Measurements from ENCODE around the gene SFR1.

DNA sequence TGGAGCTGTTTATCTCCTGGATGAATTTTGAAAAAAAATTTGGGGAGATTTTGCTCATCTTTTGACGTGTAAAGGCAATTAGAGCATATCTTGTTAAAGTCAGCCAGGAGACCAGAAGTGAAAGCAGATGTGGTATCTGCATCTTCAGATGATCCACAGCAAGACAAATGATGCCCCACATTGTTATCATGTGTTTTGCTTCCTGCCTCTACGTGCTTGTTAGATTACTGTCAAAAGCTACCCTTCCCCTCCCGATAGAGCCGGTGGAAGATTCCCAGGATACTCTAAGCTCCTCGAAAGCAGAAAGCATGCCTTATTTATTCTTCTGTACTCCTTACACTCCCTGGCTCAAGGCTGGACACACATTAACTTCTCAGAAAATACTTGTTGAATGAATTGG, 49.2 kb upstream of the SFR1 start:
- TF ChIP-seq EZH2 (IDR thresholded peaks at IDR 0.05; ENCODE audit: low read depth), result no peak
- TF ChIP-seq, protein P1, sequence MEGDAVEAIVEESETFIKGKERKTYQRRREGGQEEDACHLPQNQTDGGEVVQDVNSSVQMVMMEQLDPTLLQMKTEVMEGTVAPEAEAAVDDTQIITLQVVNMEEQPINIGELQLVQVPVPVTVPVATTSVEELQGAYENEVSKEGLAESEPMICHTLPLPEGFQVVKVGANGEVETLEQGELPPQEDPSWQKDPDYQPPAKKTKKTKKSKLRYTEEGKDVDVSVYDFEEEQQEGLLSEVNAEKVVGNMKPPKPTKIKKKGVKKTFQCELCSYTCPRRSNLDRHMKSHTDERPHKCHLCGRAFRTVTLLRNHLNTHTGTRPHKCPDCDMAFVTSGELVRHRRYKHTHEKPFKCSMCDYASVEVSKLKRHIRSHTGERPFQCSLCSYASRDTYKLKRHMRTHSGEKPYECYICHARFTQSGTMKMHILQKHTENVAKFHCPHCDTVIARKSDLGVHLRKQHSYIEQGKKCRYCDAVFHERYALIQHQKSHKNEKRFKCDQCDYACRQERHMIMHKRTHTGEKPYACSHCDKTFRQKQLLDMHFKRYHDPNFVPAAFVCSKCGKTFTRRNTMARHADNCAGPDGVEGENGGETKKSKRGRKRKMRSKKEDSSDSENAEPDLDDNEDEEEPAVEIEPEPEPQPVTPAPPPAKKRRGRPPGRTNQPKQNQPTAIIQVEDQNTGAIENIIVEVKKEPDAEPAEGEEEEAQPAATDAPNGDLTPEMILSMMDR (conservative IDR thresholded peaks at IDR 0.05), result no peak

All from PC-9 (cell line).